Tibial nerve (tissue), 3 donors: ENCODE data around the gene ATP13A2.

Source experiments
- CTCF ChIP-seq, 5 experiments: fragments of 200-600 bp in 3 of 5; fragments of 450-650 bp in 2 of 5; sonication (generic) in 3 of 5; IDR thresholded peaks; one replicate each; pipeline ENCODE4 v1.5.1; 2016 to 2019; ENCODE audit warnings: antibody characterized with exemption in 5 of 5, mild to moderate bottlenecking in 3 of 5, moderate library complexity in 2 of 5
- POLR2A ChIP-seq, 2 donors: fragments of 450-650 bp; IDR thresholded peaks; one replicate each; pipeline ENCODE4 v1.6.1; 2017; ENCODE audit warnings: antibody characterized with exemption in 2 of 2, mild to moderate bottlenecking in 2 of 2, moderate library complexity in 2 of 2

GRCh38 chr1:17013491-17014320 is 2.0 kb upstream of the ATP13A2 start:
- TF ChIP-seq CTCF (IDR thresholded peaks at IDR 0.05) (no peak), POLR2A (IDR thresholded peaks at IDR 0.05) (no peak)
